Stomach (tissue), 9 donors: ENCODE data around the gene MCF2L2. TPM values are rescaled to one million over a fixed set of nuclear protein-coding genes. Genes with fewer than 3 reads are reported as not detected.

Experiments
- DNase-seq, 2 donors: peaks; one replicate each; pipeline versions ENCODE4 v3.0.0 to v3.0.0-alpha.2; 2013 to 2019
- H3K27ac ChIP-seq, 5 donors: fragments of 200-600 bp in 4 of 5; sonication (generic) in 4 of 5; one replicate each; pipeline ENCODE4 v1.5.1; 2013 to 2019; ENCODE audit warnings: mild to moderate bottlenecking in 1 of 5, moderate library complexity in 1 of 5
- H3K27me3 ChIP-seq, 3 donors: fragments of 200-600 bp; sonication (generic); one replicate each; pipeline ENCODE4 v1.5.1; 2017 to 2019; ENCODE audit warnings: mixed run types in 1 of 3
- H3K36me3 ChIP-seq, 4 donors: fragments of 200-600 bp; sonication (generic); 1 replicate in 3 of 4; 2 replicates in 1 of 4; pipeline ENCODE4 v1.5.1; 2016 to 2019
- H3K4me1 ChIP-seq, 4 donors: fragments of 200-600 bp; sonication (generic); one replicate each; pipeline ENCODE4 v1.5.1; 2016 to 2019
- H3K4me3 ChIP-seq, 4 donors: fragments of 200-600 bp; sonication (generic) in 3 of 4; one replicate each; pipeline ENCODE4 v1.5.1; 2016 to 2019; ENCODE audit warnings: mild to moderate bottlenecking in 1 of 4
- H3K9me3 ChIP-seq, 4 donors: fragments of 200-600 bp; sonication (generic); one replicate each; pipeline ENCODE4 v1.5.1; 2016 to 2019
- CTCF ChIP-seq, 7 experiments: fragments of 450-650 bp in 4 of 7; fragments of 200-600 bp in 3 of 7; sonication (generic) in 3 of 7; IDR thresholded peaks; one replicate each; pipeline ENCODE4 v1.5.1; 2016 to 2019; ENCODE audit warnings: antibody characterized with exemption in 7 of 7, control low read depth in 2 of 7, mild to moderate bottlenecking in 1 of 7
- EP300 ChIP-seq: sonication (generic); formaldehyde crosslinking; IDR thresholded peaks from one replicate; pipeline ENCODE4 v1.6.1; 2017; ENCODE audit warnings: antibody characterized with exemption
- POLR2A ChIP-seq, 4 donors: fragments of 450-650 bp; IDR thresholded peaks; one replicate each; pipeline ENCODE4 v1.6.1; 2016; ENCODE audit warnings: antibody characterized with exemption in 4 of 4, control low read depth in 2 of 4, mild to moderate bottlenecking in 1 of 4, moderate library complexity in 1 of 4
- POLR2AphosphoS5 ChIP-seq, 3 donors: sonication (generic); formaldehyde crosslinking; IDR thresholded peaks; one replicate each; pipeline ENCODE4 v1.6.1; 2016; ENCODE audit warnings: antibody characterized with exemption in 3 of 3
- WGBS, 5 donors: extraction: QIAGEN DNeasy Blood & Tissue Kit in 3 of 5; methylation state at CpG; one replicate each; pipeline versions ENCODE4 v1.1.5 to v1.1.7; 2013 to 2018; 5-methylcytosine and 5-hydroxymethylcytosine counted together
- intact Hi-C: fragments of 100-400 bp; cut with DNase I; formaldehyde crosslinking; loops from one replicate; pipeline ENCODE4 v1.15.1; 2023; ENCODE audit warnings: low total_unique reads
- polyA plus RNA-seq, 3 donors: library from polyadenylated mRNA; stranded (reverse); fragments of 200-250 nt; gene quantifications; one replicate each; pipeline ENCODE4 v1.2.3, GENCODE V29; 2013
- total RNA-seq, 5 donors: library from RNA; depleted of rRNA; stranded (reverse); fragments of >200 nt; gene quantifications; one replicate each; pipeline versions ENCODE4 v1.1.0 to v1.2.3, GENCODE V29; 2014 to 2016
- donor health status: healthy with polysubstance abuse.
- donor health status: Bipolar disorder and iron deficiency.
- donor health status: healthy.

Gene MCF2L2
- total and polyA plus RNA-seq, 8 donors = 0.05 to 2.0 (median 0.22) TPM; not detected in 2

DNA sequence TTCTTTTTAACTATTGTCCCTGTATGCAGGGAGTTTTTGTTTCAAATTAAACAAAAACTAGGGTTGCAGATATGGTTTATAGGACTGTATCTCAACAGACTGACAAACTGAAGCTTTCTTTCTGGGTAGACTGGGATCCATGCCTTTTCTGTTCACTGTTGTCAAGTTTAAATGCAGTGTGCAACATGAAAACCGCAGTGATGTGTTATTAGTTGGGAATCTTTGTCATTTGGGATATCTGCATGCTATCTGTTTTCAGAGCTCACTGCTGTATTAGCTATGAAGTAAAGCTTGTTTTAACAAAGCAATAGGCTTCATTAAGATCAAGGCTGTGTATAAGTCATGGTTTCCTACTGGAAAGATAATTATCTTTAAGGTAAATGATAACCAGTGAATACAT is 21.4 kb upstream of the MCF2L2 start:
- intact Hi-C loops = no loop called here
- TF ChIP-seq POLR2AphosphoS5 (IDR thresholded peaks at IDR 0.05) = no peak
- TF ChIP-seq CTCF (IDR thresholded peaks at IDR 0.05) = no peak
- TF ChIP-seq POLR2A (IDR thresholded peaks at IDR 0.05) = no peak
- no peak for TF ChIP-seq EP300

GRCh38 chr3:183449391-183449790 is 21.0 kb upstream of the MCF2L2 start:
- Histone ChIP-seq H3K4me3 (no peak overlapping the region), H3K27ac (peak overlapping the region in 1 of 5 donors; percentile 0), H3K4me1 (peaks cover 8 to 30% (median 15%) of the 10 kb centered on the region in 4 donors), H3K36me3 (peaks cover 0 to 26% (median 22%) of the 10 kb centered on the region in 4 donors), H3K9me3 (peaks cover 0 to 3% (median 0%) of the 10 kb centered on the region in 4 donors), H3K27me3 (no peaks in the 10 kb centered on the region)
- intact Hi-C loops = no loop called here
- DNase-seq = peak in 1 of 2 donors; percentile 54
- no peak for TF ChIP-seq CTCF (IDR thresholded peaks at IDR 0.05)
- TF ChIP-seq EP300 = no peak
- no peak for TF ChIP-seq POLR2AphosphoS5 (IDR thresholded peaks at IDR 0.05)
- TF ChIP-seq POLR2A (IDR thresholded peaks at IDR 0.05) = no peak
- 17 to 39% (median 32%) methylated on average over 4 of the region's 4 CpGs for WGBS, 5 donors

More for the DNA sequence above, 21.4 kb upstream of the MCF2L2 start:
- peaks cover 8 to 30% (median 15%) of the 10 kb centered on the region in 4 donors for H3K4me1 ChIP-seq
- H3K9me3 ChIP-seq = no peaks in the 10 kb centered on the region
- H3K27ac ChIP-seq = peak overlapping the region in 1 of 5 donors; percentile 0
- peaks cover 0 to 30% (median 25%) of the 10 kb centered on the region in 4 donors for H3K36me3 ChIP-seq
- DNase-seq = no peak
- 69 to 84% (median 79%) methylated on average over 1 of the region's 1 CpG for WGBS, 5 donors
- no peak overlapping the region for H3K4me3 ChIP-seq
- H3K27me3 ChIP-seq = no peaks in the 10 kb centered on the region

DNA sequence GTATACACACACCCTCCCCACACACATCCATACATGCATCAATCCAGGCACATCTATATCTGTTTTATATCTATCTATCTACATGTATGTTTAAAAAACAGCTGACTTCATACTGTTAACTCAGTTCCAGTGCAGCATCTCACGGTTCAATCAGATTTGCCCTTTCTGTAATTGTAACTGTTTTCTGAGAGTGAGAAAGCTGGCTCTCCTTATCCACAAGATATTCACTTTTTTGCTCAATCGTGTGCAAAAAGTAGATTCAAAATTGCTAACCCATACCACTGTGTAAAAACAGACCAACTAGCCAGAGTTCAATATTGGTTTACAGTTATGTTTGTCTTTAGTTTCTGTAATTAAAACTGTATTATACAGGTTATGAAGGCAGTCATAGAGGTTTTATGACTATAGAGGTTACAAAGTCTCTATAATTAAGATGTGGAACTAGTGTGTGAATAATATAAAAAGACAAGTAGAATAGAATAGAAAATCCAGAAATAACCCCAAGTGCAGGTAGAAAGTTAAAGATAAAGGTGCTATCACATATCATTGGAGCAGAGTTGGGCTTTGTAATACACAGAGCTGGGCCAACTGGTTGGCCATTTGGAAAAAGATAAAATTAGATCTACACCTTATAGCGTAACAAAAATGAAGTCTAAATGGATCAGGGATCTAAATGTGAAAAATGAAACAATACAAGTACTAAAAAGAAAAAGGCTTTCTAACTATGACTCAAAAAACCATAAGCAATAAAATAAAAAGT is 20.1 kb upstream of the MCF2L2 start:
- H3K4me1 ChIP-seq = peaks cover 8 to 30% (median 15%) of the 10 kb centered on the region in 4 donors
- H3K9me3 ChIP-seq = peaks cover 0 to 12% (median 3%) of the 10 kb centered on the region in 4 donors
- peak overlapping the region; percentile 61 to 87 (median 70) for H3K4me3 ChIP-seq
- intact Hi-C loops = no loop called here
- DNase-seq = no peak
- H3K27me3 ChIP-seq = no peaks in the 10 kb centered on the region
- 42 to 57% (median 50%) methylated on average over 3 of the region's 3 CpGs for WGBS, 5 donors
- H3K36me3 ChIP-seq = peaks cover 0 to 17% (median 14%) of the 10 kb centered on the region in 4 donors
- no peak for TF ChIP-seq POLR2AphosphoS5 (IDR thresholded peaks at IDR 0.05)
- no peak for TF ChIP-seq POLR2A (IDR thresholded peaks at IDR 0.05)
- no peak for TF ChIP-seq EP300
- TF ChIP-seq CTCF (IDR thresholded peaks at IDR 0.05) = no peak
- H3K27ac ChIP-seq = peak overlapping the region in 1 of 5 donors; percentile 82

GRCh38 chr3:183447206-183448001 is 19.0 kb upstream of the MCF2L2 start:
- intact Hi-C loops = no loop called here
- Histone ChIP-seq H3K27me3 (no peaks in the 10 kb centered on the region), H3K9me3 (peaks cover 0 to 20% (median 6%) of the 10 kb centered on the region in 4 donors), H3K36me3 (peaks cover 0 to 6% (median 6%) of the 10 kb centered on the region in 4 donors), H3K4me1 (peaks cover 8 to 30% (median 15%) of the 10 kb centered on the region in 4 donors), H3K27ac (peak overlapping the region; percentile 47 to 82 (median 75)), H3K4me3 (peak overlapping the region; percentile 61 to 87 (median 70))
- WGBS, 5 donors = 0 to 1% (median 0%) methylated on average over 47 to 54 of the region's 54 CpGs
- peak; percentile 82 to 97 for DNase-seq
- TF ChIP-seq POLR2AphosphoS5 (IDR thresholded peaks at IDR 0.05) = peak in 2 of 3 donors; percentile 66 to 68
- no peak for TF ChIP-seq CTCF (IDR thresholded peaks at IDR 0.05)
- TF ChIP-seq POLR2A (IDR thresholded peaks at IDR 0.05) = no peak
